IPS-18a (cell line): ENCODE data around the gene MAST1.

Source experiments
- H3K27ac ChIP-seq: one replicate; pipeline ENCODE4 v1.5.1; 2013; ENCODE audit warnings: low read length
- H3K27me3 ChIP-seq: one replicate; pipeline ENCODE4 v1.6.1; 2013; ENCODE audit warnings: mild to moderate bottlenecking, low read length; ENCODE audit not compliant: control insufficient read depth, insufficient read depth
- H3K36me3 ChIP-seq: one replicate; pipeline ENCODE4 v1.6.1; 2013; ENCODE audit warnings: low read depth, low read length; ENCODE audit not compliant: control insufficient read depth
- H3K4me1 ChIP-seq: one replicate; pipeline ENCODE4 v1.6.1; 2013; ENCODE audit warnings: low read depth, low read length; ENCODE audit not compliant: control insufficient read depth
- H3K4me3 ChIP-seq: one replicate; pipeline ENCODE4 v1.5.1; 2013; ENCODE audit warnings: low read length
- H3K9ac ChIP-seq: one replicate; pipeline ENCODE4 v1.6.1; 2013; ENCODE audit warnings: mild to moderate bottlenecking, low read length, moderate library complexity
- H3K9me3 ChIP-seq: one replicate; pipeline ENCODE4 v1.6.1; 2013; ENCODE audit warnings: low read depth, low read length; ENCODE audit not compliant: control insufficient read depth

MAST1 gene

DNA sequence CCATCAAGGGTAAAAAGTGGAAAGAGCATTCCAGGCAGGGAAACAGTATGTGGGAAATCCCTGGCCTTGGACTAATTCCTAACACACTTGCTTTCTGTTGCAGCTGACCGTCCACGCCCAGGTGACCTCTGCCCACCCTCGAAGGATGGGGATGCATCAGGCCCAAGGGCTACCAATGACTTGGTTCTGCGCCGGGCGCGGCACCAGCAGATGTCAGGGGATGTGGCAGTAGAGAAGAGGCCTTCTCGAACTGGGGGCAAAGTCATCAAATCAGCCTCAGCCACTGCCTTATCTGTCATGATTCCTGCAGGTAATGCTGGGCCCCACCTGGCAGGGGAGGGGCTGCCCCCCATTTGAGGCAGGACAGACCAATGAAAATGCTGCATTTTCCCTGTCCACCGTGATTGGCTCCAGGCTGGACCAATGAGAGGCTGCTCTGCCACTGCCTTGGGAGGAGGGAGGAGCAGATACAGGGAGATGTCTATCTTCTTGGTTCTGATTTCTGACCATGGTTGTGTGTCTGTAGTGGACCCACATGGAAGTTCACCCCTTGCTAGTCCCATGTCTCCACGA lies 30.3 kb downstream of the MAST1 start:
- Histone ChIP-seq H3K27ac (no peak overlapping the region), H3K36me3 (peaks cover 3% of the 10 kb centered on the region), H3K4me3 (no peak overlapping the region), H3K4me1 (no peaks in the 10 kb centered on the region), H3K9me3 (no peaks in the 10 kb centered on the region), H3K27me3 (no peaks in the 10 kb centered on the region), H3K9ac (no peak overlapping the region)

DNA sequence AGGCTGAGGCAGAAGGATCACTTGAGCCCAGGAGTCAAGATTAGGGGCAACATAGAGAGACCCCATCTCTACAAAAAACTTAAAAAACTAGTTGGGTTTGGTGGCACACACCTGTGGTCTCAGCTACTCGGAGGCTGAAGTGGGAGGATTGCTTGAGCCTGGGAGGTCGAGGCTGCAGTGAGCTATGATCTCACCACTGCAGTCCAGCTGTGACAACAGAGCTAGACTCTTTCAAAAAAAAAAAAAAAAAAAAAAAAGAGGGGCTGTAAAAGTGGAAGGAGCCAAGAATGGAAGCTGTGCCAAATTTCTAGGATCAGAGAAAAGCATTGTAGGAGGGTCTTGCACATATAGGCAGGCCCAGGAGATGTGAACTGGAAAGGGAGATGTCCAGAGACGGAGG lies 33.4 kb downstream of the MAST1 start:
- no peaks in the 10 kb centered on the region for H3K4me1 ChIP-seq
- no peak overlapping the region for H3K27ac ChIP-seq
- H3K9ac ChIP-seq: no peak overlapping the region
- peaks cover 3% of the 10 kb centered on the region for H3K36me3 ChIP-seq
- no peak overlapping the region for H3K4me3 ChIP-seq
- no peaks in the 10 kb centered on the region for H3K27me3 ChIP-seq
- no peaks in the 10 kb centered on the region for H3K9me3 ChIP-seq

DNA sequence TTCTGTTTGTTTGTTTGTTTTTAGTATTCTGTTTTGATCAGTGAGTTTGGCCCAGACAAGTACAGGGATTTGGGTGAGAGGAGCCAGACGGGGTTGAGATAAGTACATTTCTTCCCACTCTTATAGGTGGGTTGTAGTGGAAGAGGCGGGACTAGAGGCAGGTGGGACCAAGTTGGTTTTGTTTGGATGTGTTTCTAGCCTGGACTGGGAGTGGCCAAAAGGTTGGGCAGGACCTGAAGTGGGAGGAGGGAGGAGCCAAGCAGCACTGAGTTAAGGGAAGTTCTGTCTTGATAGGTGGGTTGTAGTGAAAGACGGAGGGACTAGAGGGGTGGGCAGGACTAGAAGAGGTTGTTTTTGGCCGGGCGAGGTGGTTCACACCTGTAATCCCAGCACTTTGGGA lies 33.9 kb downstream of the MAST1 start:
- H3K9ac ChIP-seq: no peak overlapping the region
- H3K9me3 ChIP-seq: no peaks in the 10 kb centered on the region
- no peak overlapping the region for H3K27ac ChIP-seq
- H3K4me3 ChIP-seq: no peak overlapping the region
- H3K4me1 ChIP-seq: no peaks in the 10 kb centered on the region
- peaks cover 3% of the 10 kb centered on the region for H3K36me3 ChIP-seq
- no peaks in the 10 kb centered on the region for H3K27me3 ChIP-seq

DNA sequence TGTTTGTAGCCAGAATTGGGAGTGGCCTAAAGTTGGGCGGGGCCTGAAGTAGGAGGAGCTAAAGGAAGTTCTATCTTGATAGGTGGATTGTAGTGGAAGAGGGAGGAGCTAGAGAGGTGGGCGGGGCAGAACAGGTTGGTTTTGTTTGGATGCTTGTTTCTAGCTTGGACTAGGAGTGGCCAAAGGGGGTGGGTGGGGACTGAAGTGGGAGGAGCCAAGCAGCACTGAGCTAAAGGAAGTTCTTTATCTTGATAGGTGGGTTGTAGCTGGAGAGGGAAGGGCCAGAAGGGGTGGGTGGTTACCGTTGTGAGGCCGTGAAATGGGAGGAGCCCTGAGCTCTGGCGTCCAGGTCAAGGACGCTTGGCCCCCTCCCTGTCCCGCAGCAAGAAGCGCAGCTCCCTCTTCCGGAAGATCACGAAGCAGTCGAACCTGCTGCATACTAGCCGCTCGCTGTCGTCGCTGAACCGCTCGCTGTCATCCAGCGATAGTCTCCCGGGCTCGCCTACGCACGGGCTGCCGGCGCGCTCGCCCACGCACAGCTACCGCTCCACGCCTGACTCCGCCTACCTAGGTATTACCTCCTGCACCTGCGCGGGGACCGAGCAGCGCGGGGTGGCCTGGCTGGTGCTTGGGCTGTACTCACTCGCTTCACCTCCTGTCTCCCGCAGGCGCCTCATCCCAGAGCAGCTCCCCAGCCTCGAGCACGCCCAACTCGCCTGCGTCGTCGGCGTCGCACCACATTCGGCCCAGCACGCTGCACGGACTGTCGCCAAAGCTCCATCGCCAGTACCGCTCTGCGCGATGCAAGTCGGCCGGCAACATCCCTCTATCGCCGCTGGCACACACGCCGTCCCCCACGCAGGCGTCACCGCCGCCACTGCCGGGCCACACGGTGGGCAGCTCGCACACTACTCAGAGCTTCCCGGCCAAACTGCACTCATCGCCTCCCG lies 34.9 kb downstream of the MAST1 start:
- Histone ChIP-seq H3K27me3 (no peaks in the 10 kb centered on the region), H3K4me3 (no peak overlapping the region), H3K27ac (no peak overlapping the region), H3K9me3 (no peaks in the 10 kb centered on the region), H3K9ac (no peak overlapping the region), H3K36me3 (peaks cover 3% of the 10 kb centered on the region), H3K4me1 (no peaks in the 10 kb centered on the region)

DNA sequence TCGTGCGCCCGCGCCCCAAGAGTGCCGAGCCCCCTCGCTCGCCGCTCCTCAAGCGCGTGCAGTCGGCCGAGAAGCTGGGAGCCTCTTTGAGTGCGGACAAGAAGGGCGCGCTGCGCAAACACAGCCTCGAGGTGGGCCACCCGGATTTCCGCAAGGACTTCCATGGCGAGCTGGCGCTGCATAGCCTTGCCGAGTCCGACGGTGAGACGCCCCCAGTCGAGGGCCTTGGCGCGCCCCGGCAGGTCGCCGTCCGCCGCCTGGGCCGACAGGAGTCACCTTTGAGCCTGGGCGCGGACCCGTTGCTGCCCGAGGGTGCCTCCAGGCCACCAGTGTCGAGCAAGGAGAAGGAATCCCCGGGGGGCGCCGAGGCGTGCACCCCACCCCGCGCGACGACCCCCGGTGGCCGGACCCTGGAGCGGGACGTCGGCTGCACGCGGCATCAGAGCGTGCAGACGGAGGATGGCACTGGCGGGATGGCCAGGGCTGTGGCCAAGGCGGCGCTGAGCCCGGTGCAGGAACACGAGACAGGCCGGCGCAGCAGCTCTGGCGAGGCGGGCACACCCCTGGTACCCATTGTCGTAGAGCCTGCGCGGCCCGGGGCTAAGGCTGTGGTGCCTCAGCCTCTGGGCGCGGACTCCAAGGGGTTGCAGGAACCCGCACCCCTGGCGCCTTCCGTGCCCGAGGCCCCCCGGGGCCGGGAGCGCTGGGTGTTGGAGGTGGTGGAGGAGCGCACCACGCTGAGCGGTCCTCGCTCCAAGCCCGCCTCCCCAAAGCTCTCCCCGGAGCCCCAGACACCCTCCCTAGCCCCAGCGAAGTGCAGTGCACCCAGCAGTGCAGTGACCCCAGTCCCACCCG lies 35.8 kb downstream of the MAST1 start:
- Histone ChIP-seq H3K36me3 (peaks cover 1% of the 10 kb centered on the region), H3K27ac (no peak overlapping the region), H3K9ac (no peak overlapping the region), H3K4me1 (no peaks in the 10 kb centered on the region), H3K27me3 (no peaks in the 10 kb centered on the region), H3K4me3 (no peak overlapping the region), H3K9me3 (no peaks in the 10 kb centered on the region)

DNA sequence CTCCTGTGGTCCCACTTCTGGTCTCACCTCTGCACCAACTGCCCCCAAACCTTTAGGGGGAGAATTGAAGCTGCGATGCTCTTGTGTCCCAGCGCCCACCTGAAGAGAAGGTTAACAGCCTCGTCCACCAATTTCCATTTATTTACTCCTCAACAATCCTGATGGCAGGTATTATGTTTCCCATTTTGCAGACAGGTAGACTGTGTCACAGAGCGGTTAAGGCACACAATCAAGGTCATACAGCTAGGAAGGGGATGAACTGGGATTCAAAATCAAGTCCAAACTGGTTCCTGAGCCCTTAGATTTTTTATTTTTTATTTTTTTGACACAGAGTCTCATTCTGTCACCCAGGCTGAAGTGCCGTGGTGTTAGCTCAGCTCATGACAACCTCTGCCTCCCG lies 36.8 kb downstream of the MAST1 start:
- H3K27ac ChIP-seq: no peak overlapping the region
- H3K4me1 ChIP-seq: no peaks in the 10 kb centered on the region

DNA sequence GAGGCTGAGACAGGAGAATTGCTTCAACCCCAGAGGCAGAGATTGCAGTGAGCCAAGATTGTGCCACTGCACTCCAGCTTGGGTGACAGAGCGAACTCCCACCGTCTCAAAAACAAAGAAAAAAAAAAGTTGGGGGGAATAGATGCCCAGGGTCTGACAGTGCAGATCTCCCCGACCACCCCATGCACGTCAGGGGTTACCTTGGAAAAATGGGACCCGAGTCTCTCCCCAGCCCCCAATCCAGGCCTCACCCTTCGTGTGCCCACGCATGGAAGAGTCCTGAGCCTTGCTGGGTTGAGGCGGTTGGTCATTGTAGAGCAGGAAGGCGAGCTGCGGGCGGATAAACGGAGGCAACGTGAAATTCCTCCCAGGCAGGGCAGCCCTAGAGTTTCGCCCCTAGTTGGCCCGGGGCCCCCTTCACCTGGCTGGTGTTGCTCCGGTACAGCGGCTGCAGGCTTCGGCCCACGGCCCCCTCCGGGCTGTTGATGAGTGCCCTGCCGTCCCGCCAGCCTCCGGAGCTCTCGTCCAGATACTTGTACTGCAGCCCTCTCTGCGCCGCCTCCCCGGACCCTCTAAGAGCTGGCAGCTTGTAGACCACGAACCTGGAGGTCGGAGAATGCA lies 42.3 kb downstream of the MAST1 start:
- H3K9me3 ChIP-seq: no peaks in the 10 kb centered on the region
- H3K4me1 ChIP-seq: no peaks in the 10 kb centered on the region
- H3K9ac ChIP-seq: peak overlapping the region; percentile 76
- H3K36me3 ChIP-seq: no peaks in the 10 kb centered on the region
- H3K4me3 ChIP-seq: peak overlapping the region; percentile 82
- H3K27me3 ChIP-seq: peaks cover 22% of the 10 kb centered on the region
- no peak overlapping the region for H3K27ac ChIP-seq

More for the DNA sequence above, 36.8 kb downstream of the MAST1 start:
- Histone ChIP-seq H3K27me3 (no peaks in the 10 kb centered on the region), H3K4me3 (no peak overlapping the region), H3K36me3 (no peaks in the 10 kb centered on the region), H3K9me3 (no peaks in the 10 kb centered on the region), H3K9ac (no peak overlapping the region)

DNA sequence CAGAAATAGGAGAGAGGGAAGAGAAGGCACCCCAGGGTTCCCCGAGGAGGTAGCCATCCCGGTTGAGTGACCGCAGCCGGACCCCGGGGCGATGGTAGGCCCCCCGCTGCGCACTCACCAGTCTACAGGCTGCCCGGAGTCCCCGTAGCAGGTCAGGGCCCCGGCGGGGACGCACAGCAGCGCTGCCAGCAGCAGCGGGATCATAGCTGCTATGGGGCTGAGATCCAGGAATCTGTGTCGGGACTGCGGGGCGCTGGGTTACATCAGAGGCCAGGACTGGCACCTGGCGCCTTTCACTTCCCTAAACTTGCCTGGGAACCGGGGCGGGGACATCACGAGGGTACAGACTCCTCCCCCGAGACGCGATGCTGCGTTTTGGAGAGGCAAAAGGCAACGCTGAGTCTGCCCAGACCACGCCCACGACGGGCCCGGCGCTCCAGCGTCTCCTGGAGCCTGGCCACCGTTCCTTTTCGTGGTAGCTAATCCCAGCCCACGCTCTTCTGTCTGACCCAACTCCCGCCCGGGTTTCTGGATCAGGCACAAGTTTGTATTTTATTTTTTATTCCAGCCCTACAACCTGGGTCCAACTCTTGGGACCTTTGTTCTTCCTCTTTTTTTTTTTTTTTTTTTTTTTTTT lies 43.0 kb downstream of the MAST1 start, which contains the start of gene DNASE2:
Gene DNASE2 (minus strand): TSS at position 278 of the 637 bp plus-strand sequence. CDS start 74 bp downstream, at position 204.
- Histone ChIP-seq H3K4me3 (peak within 1 kb of the TSS; percentile 82), H3K4me1 (peaks cover under 1% of the 10 kb centered on the region), H3K27me3 (peaks cover 28% of the 10 kb centered on the region), H3K36me3 (no peaks in the 10 kb centered on the region), H3K27ac (no peak within 1 kb of the TSS), H3K9me3 (no peaks in the 10 kb centered on the region), H3K9ac (peak within 1 kb of the TSS; percentile 76)

DNA sequence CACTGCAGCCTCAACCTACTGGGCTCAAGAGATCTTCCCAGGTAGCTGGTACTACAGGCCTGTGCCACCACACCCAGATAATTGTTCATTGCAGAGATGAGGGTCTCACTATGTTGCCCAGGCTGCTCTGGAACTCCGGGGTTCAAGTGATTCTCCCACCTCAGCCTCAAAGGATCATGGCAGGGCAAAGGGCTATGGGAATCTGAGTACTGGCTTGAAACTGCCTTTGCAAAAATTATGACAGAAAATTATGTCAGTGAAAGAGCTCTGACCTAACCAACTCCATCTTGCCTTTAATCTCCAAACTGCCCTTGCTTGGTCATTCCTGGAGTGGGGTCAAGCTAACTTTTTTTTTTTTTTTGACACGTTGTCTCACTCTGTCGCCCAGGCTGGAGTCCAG lies 44.3 kb downstream of the MAST1 start:
- Histone ChIP-seq H3K27me3 (peaks cover 41% of the 10 kb centered on the region), H3K9me3 (no peaks in the 10 kb centered on the region), H3K4me1 (peaks cover 2% of the 10 kb centered on the region), H3K9ac (no peak overlapping the region), H3K4me3 (no peak overlapping the region), H3K36me3 (no peaks in the 10 kb centered on the region), H3K27ac (no peak overlapping the region)

DNA sequence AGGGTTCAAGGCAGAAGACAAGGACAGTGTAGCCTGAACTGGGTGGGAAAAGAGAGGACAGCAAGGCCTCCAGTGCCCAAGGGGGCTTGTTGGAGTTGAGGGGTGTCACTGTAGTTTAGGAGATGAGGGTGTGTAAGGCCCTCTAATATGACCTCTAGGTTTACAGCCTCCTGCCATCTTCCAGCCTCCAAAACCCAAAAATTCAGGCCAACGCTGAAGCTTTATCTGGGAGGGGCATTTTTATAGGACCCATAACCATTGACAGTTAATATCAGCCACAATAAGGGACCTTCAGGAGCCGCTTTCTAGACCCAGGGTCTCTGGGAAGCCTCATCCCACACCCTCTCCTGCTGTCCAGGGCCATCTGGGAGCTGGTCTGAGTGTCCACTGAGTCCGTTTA lies 45.9 kb downstream of the MAST1 start:
- H3K9ac ChIP-seq: no peak overlapping the region
- H3K4me3 ChIP-seq: peak overlapping the region; percentile 69
- H3K9me3 ChIP-seq: no peaks in the 10 kb centered on the region
- no peaks in the 10 kb centered on the region for H3K36me3 ChIP-seq
- peaks cover 2% of the 10 kb centered on the region for H3K4me1 ChIP-seq
- H3K27me3 ChIP-seq: peaks cover 48% of the 10 kb centered on the region
- H3K27ac ChIP-seq: no peak overlapping the region

DNA sequence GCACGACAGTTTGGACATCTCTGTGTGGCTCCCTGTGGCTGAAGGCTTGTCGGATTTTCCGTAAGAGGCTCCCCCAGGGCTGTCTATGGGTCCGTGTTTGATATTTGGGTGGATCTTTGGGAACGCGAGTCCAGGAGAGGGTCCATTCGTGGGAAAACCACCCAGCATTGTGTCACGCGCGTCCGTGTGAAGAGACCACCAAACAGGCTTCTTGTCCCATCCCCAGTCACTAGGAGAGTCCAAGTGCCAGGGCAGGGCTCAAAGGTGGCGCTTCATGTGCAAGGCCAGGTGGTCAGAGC lies 46.3 kb downstream of the MAST1 start:
- peaks cover 2% of the 10 kb centered on the region for H3K4me1 ChIP-seq
- H3K4me3 ChIP-seq: peak overlapping the region; percentile 69
- H3K36me3 ChIP-seq: no peaks in the 10 kb centered on the region
- no peak overlapping the region for H3K27ac ChIP-seq
- peak overlapping the region; percentile 49 for H3K9ac ChIP-seq
- peaks cover 48% of the 10 kb centered on the region for H3K27me3 ChIP-seq
- H3K9me3 ChIP-seq: no peaks in the 10 kb centered on the region
